ENCODE results near the gene BTBD18.

- TF ChIP-seq CTCF (IDR thresholded peaks at IDR 0.05 in 4 of 5, conservative IDR thresholded peaks at IDR 0.05 in 1 of 5) (no peak), POLR2A (IDR thresholded peaks at IDR 0.05) (no peak)
Measured at GRCh38 chr11:57764972-57765371, 13.4 kb upstream of the BTBD18 start.
